Mesenteric fat pad (tissue), 1 donor: Measurements from ENCODE around the gene OSBPL2. TPM values are rescaled to one million over a fixed set of nuclear protein-coding genes. Genes with fewer than 3 reads are reported as not detected.

Source experiments
- DNase-seq: peaks from one replicate; pipeline ENCODE4 v3.0.0-alpha.2; 2020; ENCODE audit warnings: low spot score
- total RNA-seq: library from RNA; stranded (reverse); fragmentation: NEBNext Ultra II Directional; extraction: Animal tissue kit (Norgen Biotek cat#: 25700); gene quantifications from one replicate; pipeline ENCODE4 v1.2.1, GENCODE V29; 2021
- donor health status: DM: yes; HTN: yes; CAD: no.

Gene OSBPL2
- total RNA-seq, 1 donor from 2014 or later, result 38.1 TPM

- no peak for DNase-seq
Measured at GRCh38 chr20:62321521-62321948, 83.2 kb downstream of the OSBPL2 start.

GRCh38 chr20:62321975-62322374 is 83.7 kb downstream of the OSBPL2 start:
- DNase-seq, result no peak

GRCh38 chr20:62322492-62323041 is 84.2 kb downstream of the OSBPL2 start:
- DNase-seq, result no peak

- DNase-seq, result no peak
Measured at GRCh38 chr20:62323146-62323979, 85.0 kb downstream of the OSBPL2 start.

- DNase-seq, result no peak
Measured at GRCh38 chr20:62323980-62324906, 85.9 kb downstream of the OSBPL2 start.

GRCh38 chr20:62325172-62325905 is 87.0 kb downstream of the OSBPL2 start:
- DNase-seq, result no peak

- no peak for DNase-seq
Measured at GRCh38 chr20:62326559-62326958, 88.2 kb downstream of the OSBPL2 start.

GRCh38 chr20:62326959-62327725 is 88.8 kb downstream of the OSBPL2 start:
- DNase-seq, result no peak

GRCh38 chr20:62327726-62328495 is 89.6 kb downstream of the OSBPL2 start:
- DNase-seq, result no peak

GRCh38 chr20:62328684-62329388 is 90.5 kb downstream of the OSBPL2 start:
- no peak for DNase-seq

- DNase-seq, result no peak
Measured at GRCh38 chr20:62329389-62330377, 91.4 kb downstream of the OSBPL2 start.

- no peak for DNase-seq
Measured at GRCh38 chr20:62330576-62331317, 92.4 kb downstream of the OSBPL2 start.

GRCh38 chr20:62331347-62331746 is 93.0 kb downstream of the OSBPL2 start:
- no peak for DNase-seq

GRCh38 chr20:62332421-62332820 is 94.1 kb downstream of the OSBPL2 start:
- no peak for DNase-seq

GRCh38 chr20:62332989-62333819 is 94.9 kb downstream of the OSBPL2 start:
- no peak for DNase-seq
